GM18873 (cell line): Measurements from ENCODE around the gene TMEM143.

Source experiments
- ATAC-seq: cut with Tn5 transposase; IDR thresholded peaks from one replicate; pipeline ENCODE4 v1.9.1; 2021; ENCODE audit warnings: mild to moderate bottlenecking, moderate library complexity, moderate number of reproducible peaks; ENCODE audit not compliant: unreplicated experiment, low FRiP score

The TMEM143 gene

DNA sequence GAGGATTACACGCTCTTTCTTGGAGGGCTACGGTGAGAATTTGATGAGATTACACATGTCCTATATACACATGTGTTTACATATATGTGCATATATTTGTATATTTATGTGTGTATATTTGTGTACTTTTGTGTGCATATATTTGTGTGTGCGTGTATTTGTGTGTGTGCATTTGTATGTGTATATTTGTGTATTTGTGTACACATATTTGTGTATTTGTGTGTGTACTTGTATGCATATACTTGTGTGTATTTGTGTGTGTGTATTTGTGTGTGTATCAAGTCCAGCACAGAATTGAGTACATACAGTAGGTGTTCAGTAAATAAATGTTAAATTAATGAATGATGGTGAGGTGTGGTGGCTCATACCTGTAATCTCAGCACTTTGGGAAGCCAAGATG is 1.8 kb downstream of the TMEM143 start:
- ATAC-seq: no peak

DNA sequence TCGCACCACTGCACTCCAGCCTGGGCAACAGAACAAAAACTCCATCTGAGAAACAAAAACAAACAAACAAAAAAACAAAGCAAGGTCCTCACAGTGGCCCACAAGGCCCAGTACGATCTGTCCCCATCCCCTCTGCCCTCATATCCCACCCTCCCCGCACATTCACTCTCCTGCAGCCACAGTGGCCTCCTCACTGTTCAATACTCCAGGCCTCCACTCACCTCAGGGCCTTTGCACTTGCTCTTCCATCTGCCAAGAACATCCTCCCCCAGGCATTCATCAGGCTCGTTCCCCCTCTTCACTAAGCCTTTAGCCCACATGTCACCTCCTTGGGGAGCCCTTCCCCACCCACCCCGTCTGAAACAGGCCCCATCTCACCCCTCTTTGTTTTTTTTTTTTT is 4.6 kb downstream of the TMEM143 start:
- ATAC-seq: no peak

DNA sequence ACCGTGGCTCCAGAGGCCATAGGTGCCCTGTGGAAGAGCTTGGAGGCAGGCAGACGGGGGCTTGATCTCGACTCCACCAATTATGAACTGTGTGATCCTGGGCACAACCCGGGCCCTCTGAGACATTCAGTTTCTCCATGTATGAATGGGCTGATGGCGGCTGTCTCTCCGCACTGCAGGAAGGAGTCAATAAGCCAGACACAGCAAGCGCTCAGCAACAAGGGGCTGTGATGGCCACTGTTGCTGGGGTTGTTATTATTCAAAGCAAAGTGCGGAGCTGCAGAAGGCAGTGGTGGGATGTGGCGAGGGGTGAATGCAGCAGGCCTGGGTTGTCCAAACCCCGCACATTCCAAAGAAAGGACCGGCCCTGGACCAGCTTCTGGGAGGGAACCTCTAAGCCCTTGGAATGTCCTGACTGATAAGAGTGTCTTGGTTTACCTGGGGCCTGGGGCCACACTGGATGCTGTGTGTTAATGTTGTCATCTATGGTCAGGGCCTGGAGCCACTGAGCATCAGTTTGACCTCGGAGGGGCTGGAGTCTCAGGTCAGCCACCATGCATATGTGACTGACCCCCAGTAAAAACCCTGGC is 8.3 kb downstream of the TMEM143 start:
- ATAC-seq: no peak

DNA sequence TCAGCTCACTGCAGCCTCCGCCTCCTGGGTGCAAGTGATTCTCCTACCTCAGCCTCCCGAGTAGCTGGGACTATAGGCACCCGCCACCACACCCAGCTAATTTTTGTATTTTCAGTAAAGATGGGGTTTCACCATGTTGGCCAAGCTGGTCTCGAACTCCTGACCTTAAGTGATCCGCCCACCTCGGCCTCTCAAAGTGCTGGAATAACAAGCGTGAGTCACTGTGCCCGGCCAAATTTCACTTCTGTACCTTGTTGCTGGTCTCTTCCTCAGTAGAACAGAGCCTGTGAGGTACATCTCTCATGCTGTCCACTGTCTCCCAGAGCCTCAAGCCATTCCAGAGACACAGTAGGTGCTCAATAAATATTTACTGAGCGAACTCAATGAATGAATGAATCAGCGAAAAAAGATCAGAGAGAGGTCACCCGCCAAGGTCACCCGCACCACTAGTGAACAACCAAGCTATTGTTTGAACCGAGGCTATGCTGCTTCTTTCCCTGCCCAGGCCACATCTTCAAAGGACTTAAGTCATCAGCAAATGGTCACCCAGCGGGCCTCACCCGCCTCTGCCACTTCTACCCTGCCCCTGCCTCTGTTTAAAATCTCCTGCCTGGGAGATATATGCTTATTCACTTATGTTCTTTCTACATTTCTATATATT is 9.3 kb downstream of the TMEM143 start:
- ATAC-seq: no peak

DNA sequence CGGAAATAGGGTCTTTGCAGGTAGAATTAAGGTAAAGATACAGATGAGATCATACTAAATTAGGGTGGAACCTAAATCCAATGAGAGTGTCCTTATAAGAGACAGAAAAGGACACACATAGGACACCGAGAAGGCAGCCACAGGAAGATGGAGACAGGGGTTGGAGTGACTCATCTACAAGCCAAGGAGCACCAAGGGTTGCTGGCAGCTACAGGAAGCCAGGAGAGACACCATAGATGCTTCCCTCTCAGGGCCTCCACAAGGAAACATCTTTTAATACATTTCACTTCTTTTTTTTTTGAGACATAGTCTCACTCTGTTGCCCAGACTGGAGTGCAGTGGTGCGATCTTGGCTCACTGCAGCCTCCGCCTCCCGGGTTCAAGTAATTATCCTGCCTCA is 10.1 kb downstream of the TMEM143 start:
- no peak for ATAC-seq

DNA sequence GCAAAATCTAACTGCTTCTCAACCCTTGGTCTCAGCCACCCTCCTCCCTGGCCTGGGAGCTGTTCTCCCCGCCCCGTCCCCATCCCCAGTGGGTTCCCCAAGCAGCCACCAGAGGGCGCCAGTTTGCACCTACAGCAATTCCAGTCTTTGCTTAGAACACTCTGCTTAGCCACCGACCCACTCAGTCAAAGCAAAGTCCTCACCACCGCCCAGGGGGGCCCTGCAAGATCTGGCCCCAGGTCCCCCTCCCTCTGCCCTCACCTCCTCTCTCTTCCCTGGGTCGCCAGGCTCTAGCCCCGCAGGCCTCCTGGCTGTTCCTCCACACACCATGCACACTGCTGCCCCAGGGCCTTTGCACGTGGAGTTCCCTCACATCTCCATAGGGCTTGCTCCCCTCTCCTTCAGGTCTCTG is 12.4 kb downstream of the TMEM143 start:
- no peak for ATAC-seq

DNA sequence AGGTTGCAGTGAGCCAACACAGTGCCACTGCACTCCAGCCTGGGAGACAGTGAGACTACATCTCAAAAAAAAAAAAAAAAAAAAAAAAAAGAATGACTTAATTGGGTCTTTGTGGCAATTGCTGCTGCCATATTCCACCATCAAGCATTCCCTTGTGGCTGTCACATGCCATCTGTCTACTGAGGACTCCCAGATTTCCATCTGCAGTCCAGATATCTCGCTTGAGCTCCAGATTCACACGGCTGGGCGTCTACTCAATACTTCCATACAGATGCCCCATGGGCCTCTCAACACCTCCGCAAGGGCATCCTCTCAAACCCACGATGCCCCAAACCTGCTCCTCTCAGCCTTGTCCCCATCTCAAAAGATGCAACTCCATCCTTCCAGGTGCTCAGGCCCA is 12.9 kb downstream of the TMEM143 start:
- no peak for ATAC-seq

DNA sequence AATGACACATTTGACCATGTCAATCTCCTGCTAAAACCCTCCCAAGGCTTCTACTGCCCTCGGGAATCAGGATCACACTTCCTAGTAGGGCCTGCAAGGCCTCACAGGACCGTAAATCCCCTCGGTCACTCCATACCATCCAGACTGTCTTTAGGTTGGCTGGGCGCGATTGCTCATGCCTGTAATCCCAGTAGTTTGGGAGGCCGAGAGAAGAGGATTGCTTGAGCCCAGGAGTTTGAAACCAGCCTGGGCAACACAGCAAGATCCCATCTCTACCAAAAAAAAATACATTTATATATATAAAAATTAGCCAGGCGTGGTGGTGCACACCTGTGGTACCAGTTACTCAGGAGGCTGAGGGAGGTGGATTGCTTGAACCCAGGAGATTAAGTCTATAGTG is 15.0 kb downstream of the TMEM143 start:
- no peak for ATAC-seq

DNA sequence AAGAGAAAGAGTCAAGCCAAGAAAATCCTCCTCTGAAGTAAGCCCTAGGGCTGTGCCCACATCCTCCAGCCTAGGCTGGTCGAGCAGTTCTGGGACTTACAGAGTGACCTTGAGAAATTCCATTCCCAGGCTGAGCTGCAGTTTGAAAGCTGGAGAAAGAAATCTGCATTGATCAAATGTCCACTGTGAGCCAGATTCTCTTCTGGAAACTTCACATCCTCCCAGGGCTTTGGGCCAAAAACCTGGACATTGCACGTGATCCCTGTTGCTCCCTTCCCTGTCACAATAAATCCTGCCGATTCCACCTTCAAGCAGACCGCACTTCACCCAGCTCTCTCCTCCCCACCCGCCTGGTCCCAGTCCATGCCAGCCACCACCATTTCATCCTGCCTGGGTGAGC is 15.7 kb downstream of the TMEM143 start:
- no peak for ATAC-seq

DNA sequence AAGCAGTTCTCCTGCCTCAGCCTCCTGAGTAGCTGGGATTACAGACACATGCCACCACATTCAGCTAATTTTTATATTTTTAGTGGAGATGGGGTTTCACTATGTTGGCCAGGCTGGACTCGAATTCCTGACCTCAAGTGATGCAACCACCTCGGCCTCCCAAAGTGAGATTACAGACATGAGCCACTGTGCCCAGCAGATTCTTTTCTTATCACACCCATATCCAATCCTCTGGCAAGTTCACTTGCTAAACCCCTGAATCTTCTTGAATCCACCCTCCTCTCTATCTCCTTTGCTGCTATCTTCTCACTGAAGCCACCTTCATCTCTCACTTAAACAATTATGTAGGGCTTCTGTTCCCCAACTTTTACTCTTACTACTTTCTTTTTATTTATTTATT is 17.5 kb downstream of the TMEM143 start:
- no peak for ATAC-seq

DNA sequence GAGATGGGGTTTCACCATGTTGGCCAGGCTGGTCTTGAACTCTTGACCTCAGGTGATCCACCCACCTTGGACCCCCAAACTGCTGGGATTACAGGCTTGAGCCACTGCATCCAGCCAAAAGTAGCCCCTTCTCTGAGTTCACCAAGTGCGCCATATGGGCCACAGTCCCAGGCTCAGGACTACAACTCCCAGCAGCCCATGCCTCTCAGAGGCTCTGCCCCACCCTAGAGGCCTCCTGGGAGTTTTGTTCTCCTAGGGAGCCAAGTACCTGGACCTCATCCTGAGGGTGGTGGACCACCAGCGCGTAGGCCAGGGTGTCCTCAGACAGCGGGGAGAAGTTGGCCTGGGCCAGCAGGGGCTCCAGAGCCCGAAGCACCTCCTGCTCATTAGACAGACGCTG is 18.8 kb downstream of the TMEM143 start:
- ATAC-seq: no peak

DNA sequence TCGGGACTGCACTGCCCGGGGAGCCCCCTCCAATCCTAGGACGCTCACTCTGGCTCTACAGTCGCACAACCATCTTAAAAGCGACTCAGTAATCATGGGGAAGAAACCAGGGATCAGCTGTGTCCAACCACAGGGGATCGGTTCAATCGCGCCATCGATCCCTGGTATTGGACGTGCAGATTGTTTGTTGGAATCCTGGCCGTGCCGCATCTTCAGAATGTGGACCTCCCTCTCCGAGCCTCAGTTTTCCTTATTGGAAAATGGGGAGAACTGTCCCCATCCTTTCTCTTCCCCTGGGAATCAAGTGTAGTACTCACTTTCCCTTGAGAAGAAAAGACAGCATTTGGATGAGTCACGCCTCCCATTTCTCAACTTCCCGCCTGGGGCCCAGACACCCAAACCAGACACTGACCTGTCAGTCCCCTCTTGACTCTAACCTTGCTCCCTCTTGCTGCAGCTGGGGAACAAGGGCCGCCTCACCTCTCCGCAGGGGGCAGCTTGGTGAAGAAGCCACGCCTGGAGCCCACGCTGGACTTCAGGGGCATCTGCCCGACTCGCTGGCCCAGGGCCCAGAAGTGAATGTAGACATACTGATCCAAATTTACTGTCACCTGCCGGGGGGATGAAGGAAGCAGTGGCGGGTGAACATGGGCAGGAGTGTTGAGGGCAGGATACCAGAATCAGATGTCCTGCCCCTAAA is 20.7 kb downstream of the TMEM143 start:
- ATAC-seq: no peak

DNA sequence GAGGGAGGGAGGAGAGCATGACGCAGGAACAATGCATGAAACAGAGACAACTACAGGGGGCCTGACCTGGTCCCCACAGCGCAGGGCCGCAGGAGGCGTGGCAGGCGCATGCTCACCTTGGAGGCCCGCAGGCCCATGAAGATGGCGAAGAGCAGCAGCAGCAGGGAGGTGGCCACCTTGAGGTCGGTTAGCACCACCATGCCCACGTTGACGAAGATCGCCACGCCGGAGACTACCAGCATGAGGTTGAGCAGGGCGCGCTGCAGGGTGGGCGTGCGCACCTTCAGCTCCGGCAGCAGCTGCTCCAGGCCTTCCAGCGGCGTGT is 21.4 kb downstream of the TMEM143 start:
- no peak for ATAC-seq

DNA sequence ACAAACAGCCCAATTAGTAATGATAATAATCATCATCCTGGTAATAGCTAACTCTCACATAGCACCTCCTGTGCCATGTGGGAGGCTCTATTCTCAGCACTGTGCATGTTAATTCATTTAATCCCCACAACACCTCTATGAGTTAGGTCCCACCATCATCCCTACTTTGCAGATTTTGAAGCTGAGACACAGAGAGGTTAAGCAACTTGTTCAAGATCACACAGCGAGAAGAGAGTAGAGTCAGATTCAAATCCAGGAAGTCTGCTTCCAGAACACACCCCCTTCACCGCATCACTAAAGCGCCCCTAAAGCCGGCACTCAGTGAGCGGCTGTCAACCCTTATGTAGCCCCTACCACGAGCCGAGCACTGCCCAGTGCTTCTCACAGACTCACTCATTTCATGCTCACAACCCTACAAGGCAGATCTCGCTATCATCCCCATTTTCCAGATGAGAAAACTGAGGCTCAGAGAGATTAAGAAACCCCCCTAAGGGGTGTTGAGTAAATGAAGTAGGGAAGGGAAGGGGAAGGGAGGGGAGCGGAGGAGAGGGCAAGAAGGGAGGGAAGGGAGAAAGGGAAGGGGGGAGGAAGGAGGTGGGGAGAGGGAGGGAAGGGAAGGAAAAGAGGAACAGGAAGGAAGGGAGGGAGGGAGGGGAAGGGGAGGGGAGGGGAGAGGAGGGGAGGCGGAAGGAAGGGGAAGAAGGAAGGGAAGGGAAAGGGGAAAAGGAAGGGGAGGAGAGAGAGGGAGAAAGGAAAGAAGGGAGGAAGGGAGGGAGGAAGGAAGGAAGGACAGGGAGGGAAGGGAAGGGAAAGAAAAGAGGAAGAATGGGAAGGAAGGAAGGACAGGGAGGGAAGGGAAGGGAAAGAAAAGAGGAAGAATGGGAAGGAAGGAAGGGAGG is 22.0 kb downstream of the TMEM143 start:
- no peak for ATAC-seq

DNA sequence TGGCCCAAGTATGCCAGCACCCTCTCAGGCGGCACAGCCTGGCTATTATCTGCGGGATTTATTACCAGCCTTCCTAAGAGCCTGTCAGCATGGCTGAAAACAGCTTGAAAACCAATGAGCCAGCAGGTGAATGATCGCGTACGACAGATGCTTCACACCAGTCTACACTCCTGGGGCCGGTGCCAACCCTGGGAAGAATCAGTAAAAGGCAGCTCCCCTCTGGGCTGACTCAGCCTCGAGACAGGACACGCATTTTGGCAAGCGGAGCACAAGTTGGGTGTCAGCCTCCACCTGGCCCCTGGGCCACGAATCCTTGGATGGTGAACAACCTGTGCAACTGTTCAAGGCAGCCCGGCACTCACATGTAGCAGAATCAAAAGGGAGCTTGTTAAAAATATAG is 22.7 kb downstream of the TMEM143 start:
- no peak for ATAC-seq

DNA sequence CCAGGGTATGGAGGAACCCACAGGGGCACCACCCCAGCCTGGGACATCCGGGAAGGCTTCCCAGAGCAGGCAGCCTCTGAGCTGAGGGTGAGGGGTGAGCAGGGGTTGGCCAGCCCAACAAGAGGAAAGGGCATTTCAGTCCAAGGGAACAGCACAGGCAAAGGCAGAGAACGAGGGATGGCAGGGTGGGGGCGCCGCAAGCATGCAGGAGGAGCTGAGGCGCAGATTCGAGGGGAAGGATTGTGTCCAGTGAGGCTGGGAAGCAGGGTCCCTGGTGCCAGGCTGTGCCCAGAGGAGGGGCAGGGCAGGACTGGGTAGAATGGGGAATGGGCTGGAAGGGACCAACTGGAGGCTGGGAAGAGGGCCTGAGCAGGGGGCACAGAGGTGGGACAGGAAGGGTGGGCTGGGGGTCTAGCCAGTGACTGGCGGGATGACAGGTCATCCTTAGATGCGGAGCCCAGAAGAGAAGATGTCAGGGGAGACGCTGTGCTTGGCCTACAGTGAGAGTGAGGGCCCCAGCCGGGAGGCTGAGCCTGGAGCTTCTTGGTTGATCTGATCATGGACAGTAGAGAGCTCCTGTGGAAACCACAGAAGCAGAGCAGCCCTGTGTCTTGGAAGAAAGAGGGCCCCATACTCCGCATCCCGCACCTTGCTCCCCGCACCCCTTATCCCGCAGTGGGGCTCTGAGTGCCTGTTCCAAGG is 24.8 kb downstream of the TMEM143 start:
- ATAC-seq: no peak

DNA sequence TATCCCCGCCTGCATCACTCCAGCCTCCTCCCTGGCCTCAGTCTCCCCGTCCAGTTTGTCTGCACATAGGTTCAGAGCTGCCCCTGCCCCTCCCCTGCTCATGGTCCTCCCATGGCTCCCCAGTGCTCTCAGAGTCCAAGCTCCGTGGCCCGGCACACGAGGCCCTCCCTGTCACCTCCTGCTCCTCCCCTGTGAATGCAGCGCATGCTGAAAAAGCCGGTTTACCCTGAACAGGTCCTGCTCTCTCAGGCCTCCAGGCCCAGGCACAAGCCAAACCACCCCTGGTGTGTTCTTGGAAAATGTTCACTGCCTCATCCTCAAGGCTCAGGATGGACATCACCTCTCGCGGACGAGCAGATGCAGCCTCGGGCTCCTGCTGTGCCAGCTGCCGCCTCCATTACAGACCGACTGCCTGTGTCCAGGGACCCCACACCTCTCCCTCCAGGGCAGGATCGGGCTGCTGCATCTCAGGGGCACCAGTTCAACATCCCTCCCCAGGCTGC is 25.4 kb downstream of the TMEM143 start:
- ATAC-seq: no peak

DNA sequence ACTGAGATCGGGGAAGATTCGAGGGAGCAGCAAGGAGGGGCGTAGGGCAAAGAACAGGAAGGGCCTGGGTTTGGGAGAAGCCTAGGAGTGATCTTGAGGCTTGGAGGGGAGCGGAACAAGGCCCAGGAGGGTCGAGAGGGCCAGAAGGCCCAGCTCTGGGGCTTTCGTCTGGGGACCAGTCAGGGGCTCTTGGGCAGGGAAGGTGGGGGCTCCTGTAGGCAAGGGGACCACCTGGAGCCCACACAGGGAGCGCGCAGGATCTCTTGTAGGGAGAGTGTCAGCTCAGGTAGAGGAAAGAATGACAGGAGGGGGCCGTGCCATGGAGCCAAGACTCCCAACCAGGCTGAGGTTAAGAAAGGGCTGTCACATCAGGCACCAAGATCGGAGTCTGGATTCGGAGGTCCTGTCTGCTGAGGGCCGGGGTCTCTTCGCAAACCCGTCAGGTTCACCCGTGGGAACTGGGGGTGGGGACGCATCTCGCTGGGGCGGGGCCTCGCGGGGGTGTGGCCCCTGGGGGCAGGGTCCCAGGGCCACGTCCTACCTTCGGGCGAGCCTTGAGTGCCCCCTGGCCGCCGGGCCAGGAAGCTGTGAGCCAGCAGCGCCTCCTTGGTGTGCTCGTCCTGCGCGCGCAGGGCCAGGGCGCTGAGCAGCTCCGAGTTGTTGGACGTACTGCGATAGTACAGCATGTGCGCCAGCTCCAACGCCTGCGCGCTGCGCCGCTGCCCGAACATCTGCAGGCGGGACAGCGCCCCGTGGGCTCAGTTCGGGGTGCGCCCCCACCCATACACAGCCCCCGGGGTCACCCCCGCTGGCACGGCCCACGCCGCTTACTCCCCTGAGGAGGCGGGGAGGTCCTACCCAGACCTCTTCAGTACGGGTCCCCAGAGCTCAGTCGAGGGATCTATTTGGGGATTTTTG is 30.0 kb downstream of the TMEM143 start:
- peak; percentile 41 for ATAC-seq
